Ecto neural progenitor cell (in vitro differentiated cells): ENCODE data around the gene TMEM233.
"Not testable (repeated sequence)": the region's sequence is repeated elsewhere in the genome, so short reads cannot be mapped to it uniquely, and the experiment has no call there.

Source experiments
- DNase-seq: peaks from one replicate; pipeline ENCODE4 v3.0.0-alpha.2; 2018; ENCODE audit warnings: low spot score

The TMEM233 gene

GRCh38 chr12:119658166-119658565, 64.6 kb downstream of the TMEM233 start:
- not testable (repeated sequence) for DNase-seq

- DNase-seq, result no peak
Observed at GRCh38 chr12:119659289-119659897, 65.8 kb downstream of the TMEM233 start.

GRCh38 chr12:119660076-119660475, 66.5 kb downstream of the TMEM233 start:
- no peak for DNase-seq

- DNase-seq, result no peak
Observed at GRCh38 chr12:119661882-119662281, 68.3 kb downstream of the TMEM233 start.

- no peak for DNase-seq
Observed at GRCh38 chr12:119664642-119665041, 71.1 kb downstream of the TMEM233 start.

GRCh38 chr12:119665164-119665929, 71.8 kb downstream of the TMEM233 start:
- DNase-seq, result no peak

- no peak for DNase-seq
Observed at GRCh38 chr12:119666226-119666795, 72.7 kb downstream of the TMEM233 start.

GRCh38 chr12:119666900-119667576, 73.5 kb downstream of the TMEM233 start:
- no peak for DNase-seq

GRCh38 chr12:119667577-119668323, 74.2 kb downstream of the TMEM233 start, which contains the start of gene PRKAB1:
PRKAB1 (plus strand) TSS chr12:119668133; CDS start chr12:119668245, 112 bp downstream.
- peak; percentile 99 for DNase-seq

- no peak for DNase-seq
Observed at GRCh38 chr12:119668324-119668841, 74.8 kb downstream of the TMEM233 start.

GRCh38 chr12:119669744-119670472, 76.3 kb downstream of the TMEM233 start:
- DNase-seq, result no peak

- DNase-seq, result no peak
Observed at GRCh38 chr12:119671070-119671469, 77.5 kb downstream of the TMEM233 start.

- no peak for DNase-seq
Observed at GRCh38 chr12:119672194-119672593, 78.6 kb downstream of the TMEM233 start.

GRCh38 chr12:119673634-119674033, 80.1 kb downstream of the TMEM233 start:
- DNase-seq, result no peak

GRCh38 chr12:119674560-119674959, 81.0 kb downstream of the TMEM233 start:
- no peak for DNase-seq

- DNase-seq, result no peak
Observed at GRCh38 chr12:119676022-119676421, 82.4 kb downstream of the TMEM233 start.

- DNase-seq, result no peak
Observed at GRCh38 chr12:119676573-119676972, 83.0 kb downstream of the TMEM233 start.

- DNase-seq, result no peak
Observed at GRCh38 chr12:119678459-119678858, 84.9 kb downstream of the TMEM233 start.

- DNase-seq, result no peak
Observed at GRCh38 chr12:119679081-119679480, 85.5 kb downstream of the TMEM233 start.

- no peak for DNase-seq
Observed at GRCh38 chr12:119679490-119679889, 85.9 kb downstream of the TMEM233 start.

GRCh38 chr12:119681111-119681510, 87.5 kb downstream of the TMEM233 start:
- no peak for DNase-seq
